Keratinocyte (primary cell): ENCODE results near the gene KCNN2. TPM values are rescaled to one million over a fixed set of nuclear protein-coding genes. Genes with fewer than 3 reads are reported as not detected.

Experiments used
- DNase-seq: peaks from one replicate; pipeline ENCODE4 v3.0.0-alpha.2; 2011; ENCODE audit warnings: low read depth, missing footprints, low spot score
- FAIRE-seq: peaks from 2 replicates; lab custom pipeline; 2011; peaks lifted over from hg19 to GRCh38; lab: Jason Lieb, UNC
- H2AFZ ChIP-seq: 2 replicates; pipeline ENCODE4 v1.6.0; 2012; ENCODE audit warnings: low read length, control low read depth, inconsistent platforms; ENCODE audit not compliant: control insufficient read depth
- H3K27ac ChIP-seq: 2 replicates; pipeline ENCODE4 v1.5.1; 2011; ENCODE audit warnings: low read length; ENCODE audit not compliant: control insufficient read depth, insufficient read depth
- H3K27me3 ChIP-seq: 3 replicates; pipeline ENCODE4 v1.6.0; 2011; ENCODE audit warnings: low read length; ENCODE audit not compliant: control insufficient read depth, insufficient read depth; ENCODE audit errors: extremely low read depth
- H3K36me3 ChIP-seq, 2 experiments: 2 replicates in 1 of 2; 3 replicates in 1 of 2; pipeline ENCODE4 v1.5.1; 2011; ENCODE audit warnings: low read length in 2 of 2, mild to moderate bottlenecking in 1 of 2; ENCODE audit not compliant: control insufficient read depth in 2 of 2, insufficient read depth in 2 of 2; ENCODE audit errors: extremely low read depth in 1 of 2
- H3K4me1 ChIP-seq: 3 replicates; pipeline ENCODE4 v1.5.1; 2011; ENCODE audit warnings: low read length; ENCODE audit not compliant: control insufficient read depth, insufficient read depth; ENCODE audit errors: extremely low read depth
- H3K4me2 ChIP-seq: 3 replicates; pipeline ENCODE4 v1.6.0; 2011; ENCODE audit warnings: low read depth, low read length; ENCODE audit not compliant: control insufficient read depth, insufficient read depth; ENCODE audit errors: extremely low read depth
- H3K4me3 ChIP-seq, 3 experiments: fragments of 200-600 bp in 1 of 3; sonication (generic) in 1 of 3; 2 replicates in 2 of 3; 3 replicates in 1 of 3; pipeline ENCODE4 v1.5.1; 2011 to 2016; ENCODE audit warnings: low read length in 3 of 3, mild to moderate bottlenecking in 3 of 3, control low read depth in 2 of 3, inconsistent platforms in 1 of 3, low read depth in 1 of 3, mixed read lengths in 1 of 3, mixed run types in 1 of 3, moderate library complexity in 1 of 3; ENCODE audit not compliant: control insufficient read depth in 2 of 3, insufficient read depth in 2 of 3; ENCODE audit errors: extremely low read depth in 1 of 3
- H3K79me2 ChIP-seq: 2 replicates; pipeline ENCODE4 v1.6.0; 2012; ENCODE audit warnings: low read length; ENCODE audit not compliant: control insufficient read depth, insufficient read depth
- H3K9ac ChIP-seq: 3 replicates; pipeline ENCODE4 v1.6.0; 2011; ENCODE audit warnings: low read length; ENCODE audit not compliant: control insufficient read depth, insufficient read depth; ENCODE audit errors: extremely low read depth
- H3K9me1 ChIP-seq: 3 replicates; pipeline ENCODE4 v1.6.0; 2011; ENCODE audit warnings: low read length; ENCODE audit not compliant: control insufficient read depth, insufficient read depth; ENCODE audit errors: extremely low read depth
- H3K9me3 ChIP-seq: 2 replicates; pipeline ENCODE4 v1.5.1; 2012; ENCODE audit warnings: low read depth, low read length; ENCODE audit not compliant: control insufficient read depth
- H4K20me1 ChIP-seq: 3 replicates; pipeline ENCODE4 v1.6.0; 2011; ENCODE audit warnings: low read length; ENCODE audit not compliant: control insufficient read depth, insufficient read depth; ENCODE audit errors: extremely low read depth
- CTCF ChIP-seq, 3 experiments: IDR thresholded peaks in 1 of 3; conservative IDR thresholded peaks in 1 of 3; optimal IDR thresholded peaks in 1 of 3; 2 replicates in 2 of 3; 3 replicates in 1 of 3; pipeline versions ENCODE3 to v1.5.1; 2011; ENCODE audit warnings: low read length in 3 of 3, mild to moderate bottlenecking in 3 of 3, moderate library complexity in 2 of 3, control low read depth in 1 of 3, inconsistent platforms in 1 of 3; ENCODE audit not compliant: insufficient read depth in 2 of 3; ENCODE audit errors: extremely low read depth in 1 of 3
- EZH2 ChIP-seq: IDR thresholded peaks from one replicate; pipeline ENCODE4 v1.6.1; 2012; ENCODE audit warnings: inconsistent platforms, mild to moderate bottlenecking, low read length, moderate library complexity
- dilution Hi-C: fragments of 300-500 bp; cut with MboI; formaldehyde crosslinking; loops from one replicate; pipeline ENCODE4 v1.7.0; 2020; ENCODE audit warnings: low sequenced_read_pairs; ENCODE audit not compliant: extremely low pct_ligation_motif_present
- polyA plus RNA-seq, 5 experiments: library from polyadenylated mRNA; depleted of rRNA in 3 of 5; stranded (reverse) in 3 of 5; stranded (forward) in 1 of 5; unstranded in 1 of 5; fragments of >200 nt; gene quantifications; 1 replicate in 1 of 5; 2 replicates in 3 of 5; 3 replicates in 1 of 5; pipeline versions ENCODE4 v1.2.1 to v1.2.3, GENCODE V29; 2011 to 2012; ENCODE audit warnings: missing spikeins in 2 of 5, low read depth in 1 of 5, low replicate concordance in 1 of 5

KCNN2 gene
- polyA plus RNA-seq, 1 donor (not counting 4 experiments of a cell fraction or from before 2014, with no cell fraction given): 0.09 TPM

- FAIRE-seq (no peak), DNase-seq (no peak)
- peaks cover 49% of the 10 kb centered on the region for H3K27me3 ChIP-seq
- no peaks in the 10 kb centered on the region for H3K4me1 ChIP-seq
- no peak overlapping the region for H3K9ac ChIP-seq
- H3K4me3 ChIP-seq: no peak overlapping the region
- H3K79me2 ChIP-seq: no peaks in the 10 kb centered on the region
- no peak overlapping the region for H3K27ac ChIP-seq
- H3K9me1 ChIP-seq: no peaks in the 10 kb centered on the region
- no peaks in the 10 kb centered on the region for H3K36me3 ChIP-seq
- no peaks in the 10 kb centered on the region for H4K20me1 ChIP-seq
- no peaks in the 10 kb centered on the region for H3K9me3 ChIP-seq
- dilution Hi-C loops: no loop called here
- no peak overlapping the region for H2AFZ ChIP-seq
- TF ChIP-seq EZH2 (no peak), CTCF (optimal IDR thresholded peaks at IDR 0.05 in 1 of 3, IDR thresholded peaks at IDR 0.05 in 1 of 3, conservative IDR thresholded peaks at IDR 0.05 in 1 of 3; ENCODE audit: extremely low read depth in 1 of 3, insufficient read depth in 2 of 3, low read length in 3 of 3) (no peak)
- no peak overlapping the region for H3K4me2 ChIP-seq
Observed at GRCh38 chr5:114360357-114360756, 1.5 kb upstream of the KCNN2 start.

GRCh38 chr5:114360816-114361723 lies 800 bp upstream of the KCNN2 start:
- TF ChIP-seq EZH2: peak; percentile 95
- TF ChIP-seq CTCF (optimal IDR thresholded peaks at IDR 0.05 in 1 of 3, IDR thresholded peaks at IDR 0.05 in 1 of 3, conservative IDR thresholded peaks at IDR 0.05 in 1 of 3; ENCODE audit: extremely low read depth in 1 of 3, insufficient read depth in 2 of 3, low read length in 3 of 3): no peak
- Histone ChIP-seq H3K36me3 (no peaks in the 10 kb centered on the region), H3K9ac (no peak overlapping the region), H3K27ac (no peak overlapping the region), H3K4me3 (peak overlapping the region; percentile 39 to 59 (median 42)), H3K9me1 (no peaks in the 10 kb centered on the region), H3K9me3 (no peaks in the 10 kb centered on the region), H3K4me1 (no peaks in the 10 kb centered on the region), H3K4me2 (peak overlapping the region; percentile 58), H4K20me1 (no peaks in the 10 kb centered on the region), H3K79me2 (no peaks in the 10 kb centered on the region), H3K27me3 (peaks cover 49% of the 10 kb centered on the region), H2AFZ (peak overlapping the region; percentile 56)
- no peak for FAIRE-seq
- DNase-seq: no peak
- dilution Hi-C loops: no loop called here
